Measurements from ENCODE around the gene MATN4. TPM values are rescaled to one million over a fixed set of nuclear protein-coding genes. Genes with fewer than 3 reads are reported as not detected.

The MATN4 gene
- total RNA-seq, 2 donors from 2014 or later = 0.20 to 0.46 TPM

GRCh38 chr20:45337367-45338120 is 29.4 kb upstream of the MATN4 start:
- Histone ChIP-seq H3K27ac (ENCODE audit: low read depth, low read length) (no peak overlapping the region), H3K4me1 (ENCODE audit: control insufficient read depth, insufficient read depth, low read length) (peaks cover 26% of the 10 kb centered on the region), H3K9me3 (ENCODE audit: control insufficient read depth, low read length) (no peaks in the 10 kb centered on the region), H3K36me3 (ENCODE audit: control insufficient read depth, insufficient read depth, low read length) (peaks cover 45% of the 10 kb centered on the region), H3K27me3 (ENCODE audit: control insufficient read depth, insufficient read depth, low read length, poor library complexity, severe bottlenecking) (no peaks in the 10 kb centered on the region), H3K9ac (ENCODE audit: extremely low read depth, low read length, poor library complexity, severe bottlenecking) (no peak overlapping the region), H3K4me3 (ENCODE audit: low read length) (no peak overlapping the region)
- WGBS, 2 experiments (ENCODE audit: insufficient coverage in 1 of 2, insufficient read length in 1 of 2) = 74 to 83% methylated on average over 12 to 15 of the region's 15 CpGs
- Mint-ChIP-seq H3K27me3 (ENCODE audit: insufficient read depth) (no peaks in the 10 kb centered on the region), H3K36me3 (ENCODE audit: low read depth) (peaks cover 36% of the 10 kb centered on the region), H3K4me3 (no peak overlapping the region), H3K27ac (peak overlapping the region; percentile 67), H3K9me3 (no peaks in the 10 kb centered on the region), H3K4me1 (peaks cover 60% of the 10 kb centered on the region)
- no peak for TF ChIP-seq CTCF (conservative IDR thresholded peaks at IDR 0.05)
- peak; percentile 83 for DNase-seq

DNA sequence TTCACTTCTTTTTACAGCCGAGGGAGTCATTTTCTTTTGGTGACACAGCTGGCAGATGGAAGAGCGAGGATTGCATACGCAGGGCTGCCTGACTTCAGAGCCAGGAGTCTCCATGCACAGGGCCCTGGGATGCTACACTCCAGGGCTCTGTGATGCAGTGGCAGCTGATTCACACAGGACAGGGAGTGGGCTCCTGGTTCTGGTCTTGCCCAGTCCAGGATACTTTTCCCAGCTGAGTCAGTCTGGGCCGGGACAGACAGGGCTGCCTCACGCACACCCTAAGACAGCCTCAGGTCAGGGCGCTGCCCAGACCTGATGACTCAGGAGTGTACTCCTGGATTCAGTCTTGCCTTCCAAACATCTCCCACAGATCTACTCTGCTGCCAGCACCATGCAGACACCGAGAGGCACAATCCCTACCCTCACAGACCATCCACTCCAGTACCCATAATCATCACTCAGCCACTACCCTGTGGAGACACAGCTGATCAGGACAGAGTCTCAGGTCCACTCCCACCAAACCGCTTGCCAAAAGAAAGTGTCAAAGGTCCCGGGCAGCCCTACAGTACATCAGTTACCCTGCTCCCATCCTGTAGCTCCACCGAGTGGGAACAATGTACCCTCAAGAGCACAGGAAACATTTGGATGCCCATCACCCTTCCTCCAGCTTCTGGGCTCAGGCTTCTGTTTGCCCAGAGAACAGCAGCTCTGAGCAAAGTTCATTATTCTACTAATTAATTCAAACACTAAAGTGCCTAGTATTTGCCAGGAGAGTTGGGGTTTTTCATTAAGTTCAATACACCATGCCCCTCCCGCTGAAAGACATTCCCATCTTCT is 28.6 kb upstream of the MATN4 start:
- Histone ChIP-seq H3K36me3 (ENCODE audit: control insufficient read depth, insufficient read depth, low read length) (peaks cover 50% of the 10 kb centered on the region), H3K4me3 (ENCODE audit: low read length) (no peak overlapping the region), H3K9ac (ENCODE audit: extremely low read depth, low read length, poor library complexity, severe bottlenecking) (no peak overlapping the region), H3K4me1 (ENCODE audit: control insufficient read depth, insufficient read depth, low read length) (peaks cover 26% of the 10 kb centered on the region), H3K9me3 (ENCODE audit: control insufficient read depth, low read length) (no peaks in the 10 kb centered on the region), H3K27ac (ENCODE audit: low read depth, low read length) (no peak overlapping the region), H3K27me3 (ENCODE audit: control insufficient read depth, insufficient read depth, low read length, poor library complexity, severe bottlenecking) (no peaks in the 10 kb centered on the region)
- no peak for DNase-seq
- H3K4me1 Mint-ChIP-seq = peaks cover 57% of the 10 kb centered on the region
- peak overlapping the region; percentile 84 for H3K27ac Mint-ChIP-seq
- H3K27me3 Mint-ChIP-seq (ENCODE audit: insufficient read depth) = no peaks in the 10 kb centered on the region
- peaks cover 37% of the 10 kb centered on the region for H3K36me3 Mint-ChIP-seq (ENCODE audit: low read depth)
- H3K9me3 Mint-ChIP-seq = no peaks in the 10 kb centered on the region
- no peak overlapping the region for H3K4me3 Mint-ChIP-seq
- 94 to 98% methylated on average over 7 to 11 of the region's 11 CpGs for WGBS, 2 experiments (ENCODE audit: insufficient coverage in 1 of 2, insufficient read length in 1 of 2)
- TF ChIP-seq CTCF (conservative IDR thresholded peaks at IDR 0.05) = no peak

GRCh38 chr20:45330476-45330875 is 22.4 kb upstream of the MATN4 start:
- no peaks in the 10 kb centered on the region for H3K9me3 ChIP-seq (ENCODE audit: control insufficient read depth, low read length)
- no peak overlapping the region for H3K4me3 Mint-ChIP-seq

More at GRCh38 chr20:45330476-45330875, 22.4 kb upstream of the MATN4 start:
- H3K36me3 ChIP-seq (ENCODE audit: control insufficient read depth, insufficient read depth, low read length) = peaks cover 80% of the 10 kb centered on the region
- TF ChIP-seq CTCF (conservative IDR thresholded peaks at IDR 0.05) = no peak
- H3K4me1 ChIP-seq (ENCODE audit: control insufficient read depth, insufficient read depth, low read length) = no peaks in the 10 kb centered on the region
- WGBS, 2 experiments (ENCODE audit: insufficient coverage in 1 of 2, insufficient read length in 1 of 2) = 96% methylated on average over 3 of the region's 3 CpGs
- no peak overlapping the region for H3K4me3 ChIP-seq (ENCODE audit: low read length)
- no peak overlapping the region for H3K9ac ChIP-seq (ENCODE audit: extremely low read depth, low read length, poor library complexity, severe bottlenecking)
- Mint-ChIP-seq H3K9me3 (no peaks in the 10 kb centered on the region), H3K27me3 (ENCODE audit: insufficient read depth) (no peaks in the 10 kb centered on the region), H3K36me3 (ENCODE audit: low read depth) (peaks cover 62% of the 10 kb centered on the region), H3K4me1 (peaks cover under 1% of the 10 kb centered on the region), H3K27ac (no peak overlapping the region)
- H3K27ac ChIP-seq (ENCODE audit: low read depth, low read length) = no peak overlapping the region
- no peaks in the 10 kb centered on the region for H3K27me3 ChIP-seq (ENCODE audit: control insufficient read depth, insufficient read depth, low read length, poor library complexity, severe bottlenecking)
- no peak for DNase-seq

Data from endodermal cell (in vitro differentiated cells).